ENCODE results near the gene TMEM150C.

DNA sequence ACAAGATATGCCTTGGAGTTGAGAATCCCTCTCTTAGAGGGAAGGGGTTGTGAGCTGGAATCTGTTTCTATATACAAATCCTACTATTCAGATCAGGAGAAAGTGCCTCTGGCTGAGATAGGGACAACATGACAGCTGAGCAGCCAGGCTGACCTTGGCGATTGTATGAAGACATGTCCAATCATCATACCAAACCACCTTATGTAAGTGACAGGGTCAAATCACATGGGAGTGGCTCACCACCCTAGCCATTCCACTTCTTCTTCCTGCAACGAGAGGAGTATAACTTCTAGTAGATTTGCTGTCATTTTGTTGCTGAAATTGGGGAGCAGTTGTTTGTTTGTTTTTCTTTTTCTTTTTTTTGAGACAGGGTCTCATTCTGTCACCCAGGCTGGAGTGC is 48.3 kb upstream of the TMEM150C start:
- TF ChIP-seq, protein P1, sequence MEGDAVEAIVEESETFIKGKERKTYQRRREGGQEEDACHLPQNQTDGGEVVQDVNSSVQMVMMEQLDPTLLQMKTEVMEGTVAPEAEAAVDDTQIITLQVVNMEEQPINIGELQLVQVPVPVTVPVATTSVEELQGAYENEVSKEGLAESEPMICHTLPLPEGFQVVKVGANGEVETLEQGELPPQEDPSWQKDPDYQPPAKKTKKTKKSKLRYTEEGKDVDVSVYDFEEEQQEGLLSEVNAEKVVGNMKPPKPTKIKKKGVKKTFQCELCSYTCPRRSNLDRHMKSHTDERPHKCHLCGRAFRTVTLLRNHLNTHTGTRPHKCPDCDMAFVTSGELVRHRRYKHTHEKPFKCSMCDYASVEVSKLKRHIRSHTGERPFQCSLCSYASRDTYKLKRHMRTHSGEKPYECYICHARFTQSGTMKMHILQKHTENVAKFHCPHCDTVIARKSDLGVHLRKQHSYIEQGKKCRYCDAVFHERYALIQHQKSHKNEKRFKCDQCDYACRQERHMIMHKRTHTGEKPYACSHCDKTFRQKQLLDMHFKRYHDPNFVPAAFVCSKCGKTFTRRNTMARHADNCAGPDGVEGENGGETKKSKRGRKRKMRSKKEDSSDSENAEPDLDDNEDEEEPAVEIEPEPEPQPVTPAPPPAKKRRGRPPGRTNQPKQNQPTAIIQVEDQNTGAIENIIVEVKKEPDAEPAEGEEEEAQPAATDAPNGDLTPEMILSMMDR (IDR thresholded peaks at IDR 0.05): no peak
- TF ChIP-seq EP300 (IDR thresholded peaks at IDR 0.05): no peak
- no peak for TF ChIP-seq POLR2A (IDR thresholded peaks at IDR 0.05)
- no peak for TF ChIP-seq POLR2AphosphoS5 (IDR thresholded peaks at IDR 0.05)

All from stomach (tissue), 4 donors.